ENCODE measurements around the gene DLG2.

- TF ChIP-seq CTCF (conservative IDR thresholded peaks at IDR 0.05; ENCODE audit: low read length) (no peak), EZH2phosphoT487 (IDR thresholded peaks at IDR 0.05; ENCODE audit: borderline replicate concordance, low read depth, low read length) (no peak)
These were observed 1981.6 kb downstream of the DLG2 start for GRCh38 chr11:83645561-83645960.
